ENCODE measurements around the gene ANK3.

The ANK3 gene

DNA sequence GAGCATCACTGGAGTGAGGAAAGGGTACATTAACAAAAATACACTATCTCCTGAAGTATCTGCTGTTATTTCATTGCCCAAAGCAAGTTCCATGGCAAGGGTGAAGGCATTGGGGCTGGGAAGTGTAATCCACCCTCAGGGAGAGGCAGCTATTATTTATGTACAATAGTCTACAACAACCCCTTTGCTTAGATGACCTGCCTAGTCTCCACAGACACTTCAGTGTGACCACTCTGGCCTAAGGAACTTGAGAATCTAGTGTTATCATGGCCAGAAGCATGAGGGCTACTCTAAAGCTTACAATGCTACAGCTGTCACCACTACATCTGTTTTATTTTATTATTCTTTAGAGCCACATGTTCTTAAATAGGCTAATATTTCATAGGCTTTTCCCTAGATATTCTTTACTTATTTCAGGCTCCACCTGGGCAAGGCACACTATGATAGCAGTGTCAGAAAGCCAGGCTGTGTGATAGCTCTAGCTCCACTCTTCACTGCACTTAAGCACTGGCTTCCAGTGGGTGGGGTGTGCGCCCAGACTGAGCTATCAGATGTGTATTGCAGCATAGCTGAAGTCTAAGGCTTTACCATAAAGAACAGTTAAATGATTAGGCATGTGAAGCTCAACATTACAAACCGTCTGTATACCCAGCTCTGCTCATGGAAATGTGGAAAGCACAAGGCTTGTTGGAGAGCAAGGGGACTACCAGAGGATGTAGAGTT is 366.4 kb downstream of the ANK3 start:
- WGBS: 85% methylated on average over 2 of the region's 2 CpGs
- no peak overlapping the region for H2AFZ ChIP-seq (ENCODE audit: low read depth, low read length)
- no peak overlapping the region for H3K27ac ChIP-seq (ENCODE audit: low read length, poor library complexity, severe bottlenecking)
- no peaks in the 10 kb centered on the region for H3K9me3 ChIP-seq (ENCODE audit: control insufficient read depth, low read length)
- no peak overlapping the region for H2BK5ac ChIP-seq (ENCODE audit: low read depth, low read length, poor library complexity, severe bottlenecking)
- no peak overlapping the region for H3K4me2 ChIP-seq (ENCODE audit: low read length, poor library complexity, severe bottlenecking)
- DNase-seq: no peak
- no peaks in the 10 kb centered on the region for H3K4me1 ChIP-seq (ENCODE audit: control insufficient read depth, insufficient read depth, low read depth, low read length)
- H3K18ac ChIP-seq (ENCODE audit: low read depth in 1 of 2, low read length in 2 of 2): no peak overlapping the region
- no peaks in the 10 kb centered on the region for H3K79me1 ChIP-seq (replicated peaks; ENCODE audit: low read length, poor library complexity, severe bottlenecking)
- no peak overlapping the region for H3K14ac ChIP-seq (ENCODE audit: low read length in 2 of 2)
- H3K4ac ChIP-seq (ENCODE audit: low read depth in 1 of 2, low read length in 2 of 2): no peak overlapping the region
- H2BK120ac ChIP-seq (ENCODE audit: low read depth, low read length): no peak overlapping the region
- H3K23ac ChIP-seq (ENCODE audit: low read length in 2 of 2): no peak overlapping the region
- no peak overlapping the region for H2AK5ac ChIP-seq (ENCODE audit: low read length, severe bottlenecking)
- no peak overlapping the region for H3K9ac ChIP-seq (ENCODE audit: low read length)
- no peak overlapping the region for H3K4me3 ChIP-seq (ENCODE audit: insufficient read depth in 1 of 2, low read depth in 1 of 2, low read length in 2 of 2)
- no peaks in the 10 kb centered on the region for H3K27me3 ChIP-seq (ENCODE audit: control insufficient read depth in 1 of 2, insufficient read depth in 1 of 2, low read length in 2 of 2)
- H2BK12ac ChIP-seq (ENCODE audit: low read length in 2 of 2): no peak overlapping the region
- H4K91ac ChIP-seq (ENCODE audit: low read length): no peak overlapping the region
- no peak overlapping the region for H4K8ac ChIP-seq (ENCODE audit: low read length)
- H2BK15ac ChIP-seq (ENCODE audit: low read depth, poor library complexity, severe bottlenecking): no peak overlapping the region
- H3K36me3 ChIP-seq (ENCODE audit: control insufficient read depth in 1 of 2, insufficient read depth in 2 of 2, low read depth in 1 of 2, low read length in 2 of 2): no peaks in the 10 kb centered on the region

DNA sequence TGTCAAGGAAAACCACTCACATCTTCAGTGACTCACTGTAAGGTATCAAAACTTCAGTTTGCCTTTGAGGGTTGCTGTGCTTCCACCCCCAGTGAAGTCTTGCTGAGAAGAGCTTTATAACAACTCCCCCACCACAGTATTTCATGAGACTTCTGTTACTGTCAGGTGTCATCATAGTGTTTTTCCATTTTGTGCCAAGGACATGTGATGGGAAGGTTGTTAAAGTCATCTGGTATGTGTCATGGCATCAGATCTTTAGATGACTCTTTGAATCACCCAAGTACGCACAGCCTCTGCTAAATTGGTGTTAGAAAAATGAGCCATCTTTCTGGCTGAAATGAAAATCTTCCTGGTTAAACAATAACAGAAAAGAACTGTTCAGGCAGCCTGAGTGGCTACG is 368.3 kb downstream of the ANK3 start:
- H2AK5ac ChIP-seq (ENCODE audit: low read length, severe bottlenecking): no peak overlapping the region
- no peak overlapping the region for H3K4ac ChIP-seq (ENCODE audit: low read depth in 1 of 2, low read length in 2 of 2)
- no peaks in the 10 kb centered on the region for H3K4me1 ChIP-seq (ENCODE audit: control insufficient read depth, insufficient read depth, low read depth, low read length)
- H3K4me2 ChIP-seq (ENCODE audit: low read length, poor library complexity, severe bottlenecking): no peak overlapping the region
- no peak overlapping the region for H3K14ac ChIP-seq (ENCODE audit: low read length in 2 of 2)
- no peak overlapping the region for H2BK12ac ChIP-seq (ENCODE audit: low read length in 2 of 2)
- H3K27ac ChIP-seq (ENCODE audit: low read length, poor library complexity, severe bottlenecking): no peak overlapping the region
- H3K4me3 ChIP-seq (ENCODE audit: insufficient read depth in 1 of 2, low read depth in 1 of 2, low read length in 2 of 2): no peak overlapping the region
- H3K27me3 ChIP-seq (ENCODE audit: control insufficient read depth in 1 of 2, insufficient read depth in 1 of 2, low read length in 2 of 2): no peaks in the 10 kb centered on the region
- H2AFZ ChIP-seq (ENCODE audit: low read depth, low read length): no peak overlapping the region
- H3K79me1 ChIP-seq (replicated peaks; ENCODE audit: low read length, poor library complexity, severe bottlenecking): no peaks in the 10 kb centered on the region
- no peak overlapping the region for H3K9ac ChIP-seq (ENCODE audit: low read length)
- no peak overlapping the region for H2BK15ac ChIP-seq (ENCODE audit: low read depth, poor library complexity, severe bottlenecking)
- 73% methylated on average over 2 of the region's 2 CpGs for WGBS
- H2BK120ac ChIP-seq (ENCODE audit: low read depth, low read length): no peak overlapping the region
- no peak overlapping the region for H4K8ac ChIP-seq (ENCODE audit: low read length)
- no peak overlapping the region for H3K18ac ChIP-seq (ENCODE audit: low read depth in 1 of 2, low read length in 2 of 2)
- no peaks in the 10 kb centered on the region for H3K36me3 ChIP-seq (ENCODE audit: control insufficient read depth in 1 of 2, insufficient read depth in 2 of 2, low read depth in 1 of 2, low read length in 2 of 2)
- H3K9me3 ChIP-seq (ENCODE audit: control insufficient read depth, low read length): no peaks in the 10 kb centered on the region
- no peak overlapping the region for H3K23ac ChIP-seq (ENCODE audit: low read length in 2 of 2)
- H2BK5ac ChIP-seq (ENCODE audit: low read depth, low read length, poor library complexity, severe bottlenecking): no peak overlapping the region
- DNase-seq: no peak
- H4K91ac ChIP-seq (ENCODE audit: low read length): no peak overlapping the region

DNA sequence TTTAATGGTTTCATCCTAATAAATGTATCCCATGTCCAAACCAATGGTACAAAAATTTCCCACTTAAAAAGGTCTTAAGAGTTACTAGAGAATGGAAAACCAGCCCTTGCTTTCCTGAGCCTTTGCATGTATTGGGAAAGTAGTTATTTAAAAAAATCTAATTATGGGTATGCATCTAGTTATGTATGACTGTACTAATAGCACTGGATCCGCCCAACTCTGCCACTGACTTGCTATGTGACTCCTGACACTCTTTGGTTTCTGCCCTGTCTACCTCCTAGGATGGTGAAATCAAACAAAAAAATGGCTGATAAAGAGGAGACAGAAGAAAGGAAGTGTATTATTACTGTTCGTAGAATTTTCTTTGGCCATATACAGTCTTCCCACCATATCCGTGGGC is 372.9 kb downstream of the ANK3 start:
- Histone ChIP-seq H3K23ac (ENCODE audit: low read length in 2 of 2) (no peak overlapping the region), H2BK12ac (ENCODE audit: low read length in 2 of 2) (no peak overlapping the region), H3K27me3 (ENCODE audit: control insufficient read depth in 1 of 2, insufficient read depth in 1 of 2, low read length in 2 of 2) (no peaks in the 10 kb centered on the region), H3K4me2 (ENCODE audit: low read length, poor library complexity, severe bottlenecking) (no peak overlapping the region), H2BK15ac (ENCODE audit: low read depth, poor library complexity, severe bottlenecking) (no peak overlapping the region), H2BK5ac (ENCODE audit: low read depth, low read length, poor library complexity, severe bottlenecking) (no peak overlapping the region), H3K14ac (ENCODE audit: low read length in 2 of 2) (no peak overlapping the region), H4K8ac (ENCODE audit: low read length) (no peak overlapping the region), H3K4me1 (ENCODE audit: control insufficient read depth, insufficient read depth, low read depth, low read length) (no peaks in the 10 kb centered on the region), H3K36me3 (ENCODE audit: control insufficient read depth in 1 of 2, insufficient read depth in 2 of 2, low read depth in 1 of 2, low read length in 2 of 2) (no peaks in the 10 kb centered on the region), H2AFZ (ENCODE audit: low read depth, low read length) (no peak overlapping the region), H3K4ac (ENCODE audit: low read depth in 1 of 2, low read length in 2 of 2) (no peak overlapping the region), H4K91ac (ENCODE audit: low read length) (no peak overlapping the region), H3K4me3 (ENCODE audit: insufficient read depth in 1 of 2, low read depth in 1 of 2, low read length in 2 of 2) (no peak overlapping the region), H3K9me3 (ENCODE audit: control insufficient read depth, low read length) (no peaks in the 10 kb centered on the region), H2AK5ac (ENCODE audit: low read length, severe bottlenecking) (no peak overlapping the region), H3K27ac (ENCODE audit: low read length, poor library complexity, severe bottlenecking) (no peak overlapping the region), H3K79me1 (replicated peaks; ENCODE audit: low read length, poor library complexity, severe bottlenecking) (no peaks in the 10 kb centered on the region), H3K9ac (ENCODE audit: low read length) (no peak overlapping the region), H2BK120ac (ENCODE audit: low read depth, low read length) (no peak overlapping the region), H3K18ac (ENCODE audit: low read depth in 1 of 2, low read length in 2 of 2) (no peak overlapping the region)
- 100% methylated on average over 1 of the region's 3 CpGs for WGBS
- no peak for DNase-seq

DNA sequence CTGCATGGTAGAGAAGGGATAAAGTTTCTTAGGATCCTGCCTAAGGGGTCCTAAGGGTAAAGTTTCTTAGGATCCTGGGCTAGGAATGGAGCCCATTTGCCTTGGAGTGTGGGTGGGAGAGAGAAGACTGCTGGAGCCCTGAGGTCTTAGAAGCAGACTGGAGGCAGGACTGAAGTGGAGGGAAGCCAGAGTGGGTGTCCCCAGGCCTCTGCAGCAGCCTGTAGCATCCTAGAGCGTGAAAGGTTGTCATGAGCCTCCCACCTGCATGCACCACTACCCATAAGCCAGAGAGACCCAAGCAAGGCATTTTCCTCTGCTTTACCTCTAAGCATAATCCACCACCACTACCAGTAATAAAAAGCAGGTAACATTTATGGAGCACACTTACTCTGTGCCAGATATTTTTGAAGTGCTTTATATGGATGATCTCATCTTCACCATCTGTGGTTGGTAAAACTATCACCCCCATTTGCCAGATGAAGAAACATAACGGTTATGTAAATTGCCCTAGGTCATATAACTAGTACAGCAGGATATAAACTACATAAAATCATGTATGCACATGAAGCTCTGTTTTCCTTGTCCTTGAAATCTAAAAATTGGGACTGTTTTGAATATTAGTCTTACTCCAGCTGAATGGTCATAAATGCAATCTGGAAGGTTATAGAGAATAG is 379.8 kb downstream of the ANK3 start:
- DNase-seq: no peak
- Histone ChIP-seq H3K23ac (ENCODE audit: low read length in 2 of 2) (no peak overlapping the region), H3K4ac (ENCODE audit: low read depth in 1 of 2, low read length in 2 of 2) (no peak overlapping the region), H3K14ac (ENCODE audit: low read length in 2 of 2) (peak overlapping the region in 1 of 2 experiments; percentile 74), H2AFZ (ENCODE audit: low read depth, low read length) (no peak overlapping the region), H2BK120ac (ENCODE audit: low read depth, low read length) (no peak overlapping the region), H3K18ac (ENCODE audit: low read depth in 1 of 2, low read length in 2 of 2) (no peak overlapping the region), H3K36me3 (ENCODE audit: control insufficient read depth in 1 of 2, insufficient read depth in 2 of 2, low read depth in 1 of 2, low read length in 2 of 2) (no peaks in the 10 kb centered on the region), H3K27me3 (ENCODE audit: control insufficient read depth in 1 of 2, insufficient read depth in 1 of 2, low read length in 2 of 2) (no peaks in the 10 kb centered on the region), H2BK5ac (ENCODE audit: low read depth, low read length, poor library complexity, severe bottlenecking) (no peak overlapping the region), H2BK15ac (ENCODE audit: low read depth, poor library complexity, severe bottlenecking) (no peak overlapping the region), H2AK5ac (ENCODE audit: low read length, severe bottlenecking) (no peak overlapping the region), H3K9me3 (ENCODE audit: control insufficient read depth, low read length) (no peaks in the 10 kb centered on the region), H3K4me3 (ENCODE audit: insufficient read depth in 1 of 2, low read depth in 1 of 2, low read length in 2 of 2) (no peak overlapping the region), H4K8ac (ENCODE audit: low read length) (no peak overlapping the region), H3K27ac (ENCODE audit: low read length, poor library complexity, severe bottlenecking) (no peak overlapping the region), H2BK12ac (ENCODE audit: low read length in 2 of 2) (no peak overlapping the region), H4K91ac (ENCODE audit: low read length) (no peak overlapping the region), H3K4me2 (ENCODE audit: low read length, poor library complexity, severe bottlenecking) (no peak overlapping the region), H3K9ac (ENCODE audit: low read length) (no peak overlapping the region), H3K79me1 (replicated peaks; ENCODE audit: low read length, poor library complexity, severe bottlenecking) (no peaks in the 10 kb centered on the region), H3K4me1 (ENCODE audit: control insufficient read depth, insufficient read depth, low read depth, low read length) (no peaks in the 10 kb centered on the region)
- WGBS: 56% methylated on average over 1 of the region's 2 CpGs

All from mesenchymal stem cell (in vitro differentiated cells and primary cell).